ENCODE results near the gene UBAC2. TPM values are rescaled to one million over a fixed set of nuclear protein-coding genes. Genes with fewer than 3 reads are reported as not detected.
A peak's percentile ranks its signal among the peaks of the same experiment; 100 is the strongest.

Gene UBAC2
- total and polyA plus RNA-seq, 2 donors (not counting 1 experiment from before 2014, with no cell fraction given), result 32.4 to 87.4 TPM

GRCh38 chr13:99287551-99287950, 86.9 kb downstream of the UBAC2 start:
- no peaks in the 10 kb centered on the region for H3K36me3 ChIP-seq (ENCODE audit: control insufficient read depth, insufficient read depth, low read length)
- no peak for DNase-seq (ENCODE audit: low read depth in 2 of 2)
- no peak overlapping the region for H2AFZ ChIP-seq (ENCODE audit: low read length)
- no peak overlapping the region for H3K9ac ChIP-seq (ENCODE audit: insufficient read depth, low read length)
- H4K20me1 ChIP-seq (ENCODE audit: control insufficient read depth, extremely low read depth, insufficient read depth, low read length), result no peaks in the 10 kb centered on the region
- no peak overlapping the region for H3K4me3 ChIP-seq (replicated peaks in 1 of 4; ENCODE audit: control extremely low read depth in 1 of 4, insufficient read depth in 1 of 4, low read depth in 3 of 4, low read length in 4 of 4)
- no peaks in the 10 kb centered on the region for H3K4me1 ChIP-seq (ENCODE audit: control insufficient read depth, extremely low read depth, insufficient read depth, low read length)
- TF ChIP-seq EZH2 (IDR thresholded peaks at IDR 0.05; ENCODE audit: low read length, missing control alignments) (no peak), CTCF (conservative IDR thresholded peaks at IDR 0.05 in 1 of 2, IDR thresholded peaks at IDR 0.05 in 1 of 2; ENCODE audit: low read depth in 1 of 2, low read length in 2 of 2) (no peak)
- no peaks in the 10 kb centered on the region for H3K27me3 ChIP-seq (ENCODE audit: control insufficient read depth, insufficient read depth, low read length)
- H3K27ac ChIP-seq (ENCODE audit: insufficient read depth, low read length), result no peak overlapping the region
- no peaks in the 10 kb centered on the region for H3K79me2 ChIP-seq (ENCODE audit: control insufficient read depth, insufficient read depth, low read length)
- no peak overlapping the region for H3K4me2 ChIP-seq (ENCODE audit: extremely low read depth, insufficient read depth, low read length)
- H3K9me3 ChIP-seq (ENCODE audit: control insufficient read depth, insufficient read depth, low read depth, low read length), result no peaks in the 10 kb centered on the region

- no peak overlapping the region for H3K9ac ChIP-seq (ENCODE audit: insufficient read depth, low read length)
- H3K4me3 ChIP-seq (replicated peaks in 1 of 4; ENCODE audit: control extremely low read depth in 1 of 4, insufficient read depth in 1 of 4, low read depth in 3 of 4, low read length in 4 of 4), result no peak overlapping the region
- DNase-seq (ENCODE audit: low read depth in 2 of 2), result peak in 1 of 2 donors; percentile 44
- H3K27me3 ChIP-seq (ENCODE audit: control insufficient read depth, insufficient read depth, low read length), result no peaks in the 10 kb centered on the region
- TF ChIP-seq CTCF (conservative IDR thresholded peaks at IDR 0.05 in 1 of 2, IDR thresholded peaks at IDR 0.05 in 1 of 2; ENCODE audit: low read depth in 1 of 2, low read length in 2 of 2) (no peak), EZH2 (IDR thresholded peaks at IDR 0.05; ENCODE audit: low read length, missing control alignments) (no peak)
- no peaks in the 10 kb centered on the region for H3K9me3 ChIP-seq (ENCODE audit: control insufficient read depth, insufficient read depth, low read depth, low read length)
- no peaks in the 10 kb centered on the region for H3K79me2 ChIP-seq (ENCODE audit: control insufficient read depth, insufficient read depth, low read length)
- H4K20me1 ChIP-seq (ENCODE audit: control insufficient read depth, extremely low read depth, insufficient read depth, low read length), result no peaks in the 10 kb centered on the region
- no peak overlapping the region for H3K4me2 ChIP-seq (ENCODE audit: extremely low read depth, insufficient read depth, low read length)
- H3K27ac ChIP-seq (ENCODE audit: insufficient read depth, low read length), result no peak overlapping the region
- H3K4me1 ChIP-seq (ENCODE audit: control insufficient read depth, extremely low read depth, insufficient read depth, low read length), result no peaks in the 10 kb centered on the region
- no peak overlapping the region for H2AFZ ChIP-seq (ENCODE audit: low read length)
- H3K36me3 ChIP-seq (ENCODE audit: control insufficient read depth, insufficient read depth, low read length), result no peaks in the 10 kb centered on the region
These were observed 87.4 kb downstream of the UBAC2 start for GRCh38 chr13:99288089-99288488.

- H3K4me3 ChIP-seq (replicated peaks in 1 of 4; ENCODE audit: control extremely low read depth in 1 of 4, insufficient read depth in 1 of 4, low read depth in 3 of 4, low read length in 4 of 4), result no peak overlapping the region
- TF ChIP-seq EZH2 (IDR thresholded peaks at IDR 0.05; ENCODE audit: low read length, missing control alignments), result no peak
- no peak for TF ChIP-seq CTCF (conservative IDR thresholded peaks at IDR 0.05 in 1 of 2, IDR thresholded peaks at IDR 0.05 in 1 of 2; ENCODE audit: low read depth in 1 of 2, low read length in 2 of 2)
- no peaks in the 10 kb centered on the region for H3K4me1 ChIP-seq (ENCODE audit: control insufficient read depth, extremely low read depth, insufficient read depth, low read length)
- no peak overlapping the region for H2AFZ ChIP-seq (ENCODE audit: low read length)
- H3K79me2 ChIP-seq (ENCODE audit: control insufficient read depth, insufficient read depth, low read length), result no peaks in the 10 kb centered on the region
- DNase-seq (ENCODE audit: low read depth in 2 of 2), result no peak
- no peak overlapping the region for H3K27ac ChIP-seq (ENCODE audit: insufficient read depth, low read length)
- H3K9me3 ChIP-seq (ENCODE audit: control insufficient read depth, insufficient read depth, low read depth, low read length), result no peaks in the 10 kb centered on the region
- H4K20me1 ChIP-seq (ENCODE audit: control insufficient read depth, extremely low read depth, insufficient read depth, low read length), result no peaks in the 10 kb centered on the region
- no peak overlapping the region for H3K9ac ChIP-seq (ENCODE audit: insufficient read depth, low read length)
- no peak overlapping the region for H3K4me2 ChIP-seq (ENCODE audit: extremely low read depth, insufficient read depth, low read length)
- no peaks in the 10 kb centered on the region for H3K27me3 ChIP-seq (ENCODE audit: control insufficient read depth, insufficient read depth, low read length)
- no peaks in the 10 kb centered on the region for H3K36me3 ChIP-seq (ENCODE audit: control insufficient read depth, insufficient read depth, low read length)
These were observed 88.6 kb downstream of the UBAC2 start for GRCh38 chr13:99289271-99289670.

Measured in fibroblast of lung (primary cell).